ENCODE results near the gene SMIM44.

- TF ChIP-seq REST (IDR thresholded peaks at IDR 0.05; ENCODE audit: insufficient read depth in 1 of 2, low read depth in 2 of 2, low read length in 1 of 2): no peak
- TF ChIP-seq, protein P1, sequence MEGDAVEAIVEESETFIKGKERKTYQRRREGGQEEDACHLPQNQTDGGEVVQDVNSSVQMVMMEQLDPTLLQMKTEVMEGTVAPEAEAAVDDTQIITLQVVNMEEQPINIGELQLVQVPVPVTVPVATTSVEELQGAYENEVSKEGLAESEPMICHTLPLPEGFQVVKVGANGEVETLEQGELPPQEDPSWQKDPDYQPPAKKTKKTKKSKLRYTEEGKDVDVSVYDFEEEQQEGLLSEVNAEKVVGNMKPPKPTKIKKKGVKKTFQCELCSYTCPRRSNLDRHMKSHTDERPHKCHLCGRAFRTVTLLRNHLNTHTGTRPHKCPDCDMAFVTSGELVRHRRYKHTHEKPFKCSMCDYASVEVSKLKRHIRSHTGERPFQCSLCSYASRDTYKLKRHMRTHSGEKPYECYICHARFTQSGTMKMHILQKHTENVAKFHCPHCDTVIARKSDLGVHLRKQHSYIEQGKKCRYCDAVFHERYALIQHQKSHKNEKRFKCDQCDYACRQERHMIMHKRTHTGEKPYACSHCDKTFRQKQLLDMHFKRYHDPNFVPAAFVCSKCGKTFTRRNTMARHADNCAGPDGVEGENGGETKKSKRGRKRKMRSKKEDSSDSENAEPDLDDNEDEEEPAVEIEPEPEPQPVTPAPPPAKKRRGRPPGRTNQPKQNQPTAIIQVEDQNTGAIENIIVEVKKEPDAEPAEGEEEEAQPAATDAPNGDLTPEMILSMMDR (IDR thresholded peaks at IDR 0.05): no peak
- no peak for TF ChIP-seq POLR2AphosphoS5 (IDR thresholded peaks at IDR 0.05; ENCODE audit: low read depth, low read length)
Observed at GRCh38 chr19:3496392-3497273, 13.4 kb upstream of the SMIM44 start.

Data from Panc1 (cell line).